Psoas muscle (tissue), 8 donors: ENCODE measurements around the gene NYNRIN. TPM values are rescaled to one million over a fixed set of nuclear protein-coding genes. Genes with fewer than 3 reads are reported as not detected.

Source experiments
- ATAC-seq, 4 donors: fragments of 200-7000 bp; cut with Tn5 transposase; one replicate each; pipeline ENCODE4 v1.9.1; 2020; ENCODE audit warnings: moderate library complexity in 3 of 4, mild to moderate bottlenecking in 2 of 4
- DNase-seq, 2 donors: peaks; one replicate each; pipeline ENCODE4 v3.0.0-alpha.2; 2020
- H3K27ac ChIP-seq: fragments of 200-600 bp; one replicate; pipeline ENCODE4 v1.8.0; 2022
- H3K27me3 ChIP-seq, 3 donors: fragments of 200-600 bp in 1 of 3; one replicate each; pipeline versions ENCODE4 v1.6.1 to v1.8.0; 2013 to 2022; ENCODE audit warnings: low read length in 2 of 3, mild to moderate bottlenecking in 2 of 3, moderate library complexity in 1 of 3; ENCODE audit not compliant: insufficient read depth in 3 of 3
- H3K36me3 ChIP-seq, 2 donors: fragments of 200-600 bp in 1 of 2; one replicate each; pipeline versions ENCODE4 v1.6.1 to v1.8.0; 2013 to 2022; ENCODE audit warnings: low read depth in 1 of 2, mild to moderate bottlenecking in 1 of 2, moderate library complexity in 1 of 2; ENCODE audit not compliant: insufficient read depth in 1 of 2
- H3K4me1 ChIP-seq: fragments of 200-600 bp; one replicate; pipeline ENCODE4 v1.8.0; 2022
- H3K4me3 ChIP-seq: fragments of 200-600 bp; one replicate; pipeline ENCODE4 v1.8.0; 2022; ENCODE audit warnings: mild to moderate bottlenecking
- H3K9me3 ChIP-seq: fragments of 200-600 bp; one replicate; pipeline ENCODE4 v1.8.0; 2022
- WGBS, 3 donors: extraction: QIAGEN DNeasy Blood & Tissue Kit; methylation state at CpG; one replicate each; pipeline versions ENCODE4 v1.1.6 to v1.1.7; 2013; 5-methylcytosine and 5-hydroxymethylcytosine counted together
- intact Hi-C, 2 donors: fragments of 100-400 bp; cut with DNase I; formaldehyde crosslinking; loops; one replicate each; pipeline versions ENCODE4 v1.11.0 to v1.14.2; 2022
- polyA plus RNA-seq, 3 donors: library from polyadenylated mRNA; stranded (reverse); fragments of 200-250 nt; gene quantifications; one replicate each; pipeline ENCODE4 v1.2.3, GENCODE V29; 2013
- total RNA-seq, 4 donors: library from RNA; stranded (reverse); fragmentation: NEBNext Ultra II Directional in 2 of 4; extraction: Animal tissue kit (Norgen Biotek cat#: 25700) in 2 of 4; gene quantifications; one replicate each; pipeline versions ENCODE4 v1.2.1 to v1.2.4, GENCODE V29; 2021 to 2023
- TF ChIP-seq, protein P1 (sequence below): fragments of 200-600 bp; IDR thresholded peaks from one replicate; pipeline ENCODE4 v1.8.0; 2022; ENCODE audit warnings: antibody characterized with exemption
- donor health status: healthy with polysubstance abuse.
- donor health status: DM: no; HTN: no; CAD: no; lungs with moderate emphysema.
- donor health status: Bipolar disorder and iron deficiency.
- donor health status: healthy.
- donor health status: DM: yes; HTN: yes; CAD: no.
- donor health status: DM: no; HTN: no; CAD: no.
- donor health status: DM: no; HTN: no; CAD: no.
- donor health status: DM: yes; HTN: yes; CAD: no.

The NYNRIN gene
- total and polyA plus RNA-seq, 7 donors, result 1.1 to 8.0 (median 2.1) TPM

GRCh38 chr14:24406416-24406815 is 7.6 kb downstream of the NYNRIN start:
- intact Hi-C loops, result no loop called here
- no peak overlapping the region for H3K27ac ChIP-seq
- H3K27me3 ChIP-seq, result no peaks in the 10 kb centered on the region
- no peak for DNase-seq
- 87 to 92% (median 92%) methylated on average over 6 of the region's 6 CpGs for WGBS, 3 donors
- peaks cover 0 to 8% of the 10 kb centered on the region in 2 donors for H3K36me3 ChIP-seq
- TF ChIP-seq, protein P1, sequence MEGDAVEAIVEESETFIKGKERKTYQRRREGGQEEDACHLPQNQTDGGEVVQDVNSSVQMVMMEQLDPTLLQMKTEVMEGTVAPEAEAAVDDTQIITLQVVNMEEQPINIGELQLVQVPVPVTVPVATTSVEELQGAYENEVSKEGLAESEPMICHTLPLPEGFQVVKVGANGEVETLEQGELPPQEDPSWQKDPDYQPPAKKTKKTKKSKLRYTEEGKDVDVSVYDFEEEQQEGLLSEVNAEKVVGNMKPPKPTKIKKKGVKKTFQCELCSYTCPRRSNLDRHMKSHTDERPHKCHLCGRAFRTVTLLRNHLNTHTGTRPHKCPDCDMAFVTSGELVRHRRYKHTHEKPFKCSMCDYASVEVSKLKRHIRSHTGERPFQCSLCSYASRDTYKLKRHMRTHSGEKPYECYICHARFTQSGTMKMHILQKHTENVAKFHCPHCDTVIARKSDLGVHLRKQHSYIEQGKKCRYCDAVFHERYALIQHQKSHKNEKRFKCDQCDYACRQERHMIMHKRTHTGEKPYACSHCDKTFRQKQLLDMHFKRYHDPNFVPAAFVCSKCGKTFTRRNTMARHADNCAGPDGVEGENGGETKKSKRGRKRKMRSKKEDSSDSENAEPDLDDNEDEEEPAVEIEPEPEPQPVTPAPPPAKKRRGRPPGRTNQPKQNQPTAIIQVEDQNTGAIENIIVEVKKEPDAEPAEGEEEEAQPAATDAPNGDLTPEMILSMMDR, result no peak
- no peaks in the 10 kb centered on the region for H3K9me3 ChIP-seq
- no peak for ATAC-seq
- peaks cover 3% of the 10 kb centered on the region for H3K4me1 ChIP-seq
- no peak overlapping the region for H3K4me3 ChIP-seq

DNA sequence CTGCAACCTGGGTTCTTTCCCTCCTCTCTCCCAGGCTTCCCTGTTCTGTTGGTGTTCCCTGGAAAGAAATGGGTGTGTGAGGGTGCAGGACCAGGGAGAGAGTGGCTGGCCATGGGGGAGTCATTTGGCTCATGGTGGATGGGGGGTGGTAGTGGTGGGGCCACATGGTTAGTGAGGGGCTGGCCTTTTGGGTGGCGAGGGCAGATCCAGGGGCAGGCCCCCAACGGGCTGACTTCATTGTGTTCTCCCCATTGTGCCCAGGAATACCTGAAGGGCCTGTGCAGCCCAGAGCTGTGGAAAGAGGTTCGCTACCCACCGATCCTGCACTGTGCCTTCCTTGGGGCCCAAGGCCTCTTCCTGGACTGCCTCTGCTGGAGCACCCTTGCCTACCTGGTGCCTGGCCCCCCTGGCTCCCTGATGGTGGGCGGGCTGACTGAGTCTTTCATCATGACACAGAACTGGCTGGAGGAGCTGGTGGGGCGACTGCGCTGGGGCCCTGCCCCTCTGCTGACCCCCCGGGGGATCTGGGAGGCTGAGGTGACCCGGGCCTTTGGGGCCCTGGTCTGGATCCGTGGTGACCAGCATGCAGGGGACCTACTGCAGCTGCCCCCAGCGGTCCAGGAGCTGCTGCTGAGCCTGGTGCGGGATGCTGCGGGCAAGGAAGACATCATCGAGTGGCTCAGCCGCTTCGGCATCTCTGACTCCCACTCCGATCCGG is 9.0 kb downstream of the NYNRIN start:
- H3K27me3 ChIP-seq, result no peaks in the 10 kb centered on the region
- DNase-seq, result no peak
- WGBS, 3 donors, result 93 to 95% (median 94%) methylated on average over 16 to 18 of the region's 18 CpGs
- intact Hi-C loops, result no loop called here
- no peak overlapping the region for H3K27ac ChIP-seq
- TF ChIP-seq, protein P1, result no peak
- peaks cover 0 to 8% of the 10 kb centered on the region in 2 donors for H3K36me3 ChIP-seq
- ATAC-seq, result no peak
- no peaks in the 10 kb centered on the region for H3K9me3 ChIP-seq
- H3K4me1 ChIP-seq, result peaks cover 3% of the 10 kb centered on the region
- H3K4me3 ChIP-seq, result no peak overlapping the region

DNA sequence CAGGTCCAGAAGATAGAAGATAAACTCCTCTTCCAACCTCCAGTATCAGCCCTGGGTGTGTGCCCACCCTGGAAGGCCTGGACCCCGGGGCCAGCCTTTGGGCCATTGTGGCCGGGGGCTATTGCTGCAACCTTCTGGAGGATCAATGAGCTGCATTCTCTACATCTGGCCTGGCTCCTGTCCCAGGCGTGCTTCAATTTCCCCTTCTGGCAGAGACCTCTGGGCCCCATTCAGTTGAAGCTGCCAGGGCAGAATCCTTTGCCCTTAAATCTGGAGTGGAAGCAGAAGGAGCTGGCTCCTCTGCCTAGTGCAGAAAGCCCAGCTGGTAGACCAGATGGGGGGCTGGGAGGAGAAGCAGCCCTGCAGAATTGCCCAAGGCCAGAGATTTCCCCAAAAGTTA is 10.0 kb downstream of the NYNRIN start:
- intact Hi-C loops, result loop anchor here in 1 of 2 donors (1.0 kb wide), 1 partner anchor 19 kb away; no protein-coding TSS in a partner anchor
- Histone ChIP-seq H3K27ac (no peak overlapping the region), H3K9me3 (no peaks in the 10 kb centered on the region), H3K27me3 (no peaks in the 10 kb centered on the region), H3K36me3 (peaks cover 0 to 8% of the 10 kb centered on the region in 2 donors), H3K4me3 (no peak overlapping the region), H3K4me1 (peaks cover 3% of the 10 kb centered on the region)
- DNase-seq (no peak), ATAC-seq (no peak)
- TF ChIP-seq, protein P1, result no peak
- WGBS, 3 donors, result 32 to 49% (median 41%) methylated on average over 3 of the region's 3 CpGs

GRCh38 chr14:24409192-24409591 is 10.4 kb downstream of the NYNRIN start:
- intact Hi-C loops, result loop anchor here in 1 of 2 donors (1.0 kb wide), 1 partner anchor 18 kb away; no protein-coding TSS in a partner anchor
- no peaks in the 10 kb centered on the region for H3K4me1 ChIP-seq
- TF ChIP-seq, protein P1, result no peak
- peaks cover 0 to 8% of the 10 kb centered on the region in 2 donors for H3K36me3 ChIP-seq
- no peak overlapping the region for H3K27ac ChIP-seq
- H3K27me3 ChIP-seq, result no peaks in the 10 kb centered on the region
- H3K4me3 ChIP-seq, result no peak overlapping the region
- WGBS, 3 donors, result 45 to 67% (median 56%) methylated on average over 6 of the region's 6 CpGs
- ATAC-seq (no peak), DNase-seq (no peak)
- H3K9me3 ChIP-seq, result no peaks in the 10 kb centered on the region
